Kidney epithelial cell (primary cell): ENCODE measurements around the gene USP34. TPM values are rescaled to one million over a fixed set of nuclear protein-coding genes. Genes with fewer than 3 reads are reported as not detected.

Source experiments
- DNase-seq: peaks from one replicate; pipeline ENCODE4 v3.0.0-alpha.2; 2010; ENCODE audit warnings: low read depth
- H3K27me3 ChIP-seq: 2 replicates; pipeline ENCODE4 v1.6.0; 2011; ENCODE audit warnings: low read length; ENCODE audit not compliant: control insufficient read depth, insufficient read depth
- H3K36me3 ChIP-seq: 2 replicates; pipeline ENCODE4 v1.5.1; 2011; ENCODE audit warnings: low read length; ENCODE audit not compliant: control insufficient read depth, insufficient read depth
- H3K4me3 ChIP-seq: 2 replicates; pipeline ENCODE4 v1.5.1; 2011; ENCODE audit warnings: low read depth, mild to moderate bottlenecking, control low read depth, low read length
- CTCF ChIP-seq: IDR thresholded peaks from 2 replicates; pipeline ENCODE4 v1.5.1; 2011; ENCODE audit warnings: mild to moderate bottlenecking, moderate library complexity, low read length, control low read depth, inconsistent platforms; ENCODE audit not compliant: insufficient read depth, poor library complexity, severe bottlenecking
- total RNA-seq: library from RNA; depleted of rRNA; stranded (reverse); fragments of >200 nt; gene quantifications from 2 replicates; pipeline ENCODE4 v1.2.3, GENCODE V29; 2015

The USP34 gene
- total RNA-seq, 1 donor from 2014 or later, result 90.0 TPM

- Histone ChIP-seq H3K36me3 (no peaks in the 10 kb centered on the region), H3K4me3 (no peak overlapping the region), H3K27me3 (no peaks in the 10 kb centered on the region)
- TF ChIP-seq CTCF, result no peak
- DNase-seq, result no peak
Observed at GRCh38 chr2:61235716-61236115, 235.2 kb downstream of the USP34 start.

GRCh38 chr2:61233581-61233980, 237.3 kb downstream of the USP34 start:
- no peak for TF ChIP-seq CTCF
- Histone ChIP-seq H3K4me3 (no peak overlapping the region), H3K36me3 (no peaks in the 10 kb centered on the region), H3K27me3 (no peaks in the 10 kb centered on the region)
- no peak for DNase-seq

GRCh38 chr2:61229936-61230335, 241.0 kb downstream of the USP34 start:
- H3K4me3 ChIP-seq, result no peak overlapping the region
- no peak for TF ChIP-seq CTCF
- H3K36me3 ChIP-seq, result peaks cover 2% of the 10 kb centered on the region
- DNase-seq, result no peak
- H3K27me3 ChIP-seq, result no peaks in the 10 kb centered on the region

GRCh38 chr2:61222567-61222966, 248.3 kb downstream of the USP34 start:
- no peak for TF ChIP-seq CTCF
- H3K36me3 ChIP-seq, result peaks cover 2% of the 10 kb centered on the region

DNA sequence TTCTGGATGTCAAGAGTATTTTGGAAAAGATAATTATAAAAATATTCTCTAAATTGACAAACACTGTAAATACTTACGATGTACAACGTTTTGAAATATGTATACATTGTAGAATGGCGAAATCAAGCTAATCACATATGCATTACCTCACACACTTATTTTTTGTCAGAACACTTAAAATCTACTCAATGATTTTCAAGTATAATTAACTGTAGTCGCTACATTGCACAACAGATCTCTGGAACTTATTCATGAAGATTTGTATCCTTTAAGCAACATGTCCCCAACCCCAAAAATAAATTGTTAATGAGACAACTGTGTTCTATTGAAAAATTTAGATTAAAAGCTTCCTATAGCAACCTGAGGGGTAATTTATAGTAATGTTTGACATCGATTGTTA, 249.1 kb downstream of the USP34 start:
- Histone ChIP-seq H3K4me3 (no peak overlapping the region), H3K27me3 (no peaks in the 10 kb centered on the region), H3K36me3 (peaks cover 2% of the 10 kb centered on the region)
- no peak for TF ChIP-seq CTCF
- DNase-seq, result no peak

More at GRCh38 chr2:61222567-61222966, 248.3 kb downstream of the USP34 start:
- no peak overlapping the region for H3K4me3 ChIP-seq
- DNase-seq, result no peak
- no peaks in the 10 kb centered on the region for H3K27me3 ChIP-seq

- Histone ChIP-seq H3K27me3 (no peaks in the 10 kb centered on the region), H3K4me3 (no peak overlapping the region), H3K36me3 (no peaks in the 10 kb centered on the region)
- no peak for TF ChIP-seq CTCF
- no peak for DNase-seq
Observed at GRCh38 chr2:61220768-61221167, 250.1 kb downstream of the USP34 start.
